ENCODE results near the gene KCNC3.

KCNC3 gene

DNA sequence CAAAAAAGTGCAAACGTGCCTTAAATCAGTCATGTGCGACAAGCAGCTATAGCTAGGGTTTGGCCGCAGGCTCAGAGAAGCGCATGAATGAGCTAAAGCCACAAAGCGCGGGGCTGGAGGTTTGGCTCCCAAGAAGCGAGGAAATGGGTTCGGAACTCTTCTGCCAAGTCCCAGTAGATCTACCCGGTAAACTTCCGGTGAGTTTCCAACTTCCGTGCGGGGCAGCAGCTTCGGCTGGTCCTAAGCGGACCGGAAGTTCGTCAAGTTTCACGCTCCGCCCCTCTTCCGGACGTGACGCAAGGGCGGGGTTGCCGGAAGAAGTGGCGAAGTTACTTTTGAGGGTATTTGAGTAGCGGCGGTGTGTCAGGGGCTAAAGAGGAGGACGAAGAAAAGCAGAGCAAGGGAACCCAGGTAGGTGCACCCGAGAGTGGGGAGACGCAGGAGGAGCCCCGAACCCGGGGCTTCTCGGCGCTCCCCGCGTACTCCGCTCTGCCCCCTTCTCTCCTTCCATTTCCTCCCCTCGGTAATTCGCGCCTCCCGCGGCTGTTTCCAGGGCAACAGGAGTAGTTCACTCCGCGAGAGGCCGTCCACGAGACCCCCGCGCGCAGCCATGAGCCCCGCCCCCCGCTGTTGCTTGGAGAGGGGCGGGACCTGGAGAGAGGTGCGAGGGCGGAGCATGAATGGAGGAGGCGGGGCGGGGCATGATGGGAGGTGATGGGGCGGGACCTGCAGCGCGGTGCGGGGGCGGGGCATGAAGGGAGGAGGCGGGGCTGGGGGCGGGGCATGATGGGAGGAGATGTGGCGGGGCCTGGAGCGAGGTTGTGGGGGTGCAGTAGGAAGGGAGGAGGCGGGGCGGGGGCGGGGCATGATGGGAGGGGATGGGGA is 47.2 kb upstream of the KCNC3 start, which contains the start of gene NR1H2:
TSS of gene NR1H2 (plus strand) at position 292 of the 885 bp plus-strand sequence. CDS start 1,149 bp downstream, outside the sequence.
- ChIA-PET POLR2A (interaction anchor here (0.6 to 1.6 kb wide), 6 partner anchors 8 to 367 kb away, joined by 3 to 22 read pairs (median 4); partner anchors contain the start of genes KCNC3 and POLD1), CTCF (interaction anchor here (0.7 to 1.4 kb wide), 6 partner anchors 39 to 161 kb away, joined by 3 to 9 read pairs (median 4); partner anchors contain the start of gene KCNC3)
- TF ChIP-seq, protein P1, sequence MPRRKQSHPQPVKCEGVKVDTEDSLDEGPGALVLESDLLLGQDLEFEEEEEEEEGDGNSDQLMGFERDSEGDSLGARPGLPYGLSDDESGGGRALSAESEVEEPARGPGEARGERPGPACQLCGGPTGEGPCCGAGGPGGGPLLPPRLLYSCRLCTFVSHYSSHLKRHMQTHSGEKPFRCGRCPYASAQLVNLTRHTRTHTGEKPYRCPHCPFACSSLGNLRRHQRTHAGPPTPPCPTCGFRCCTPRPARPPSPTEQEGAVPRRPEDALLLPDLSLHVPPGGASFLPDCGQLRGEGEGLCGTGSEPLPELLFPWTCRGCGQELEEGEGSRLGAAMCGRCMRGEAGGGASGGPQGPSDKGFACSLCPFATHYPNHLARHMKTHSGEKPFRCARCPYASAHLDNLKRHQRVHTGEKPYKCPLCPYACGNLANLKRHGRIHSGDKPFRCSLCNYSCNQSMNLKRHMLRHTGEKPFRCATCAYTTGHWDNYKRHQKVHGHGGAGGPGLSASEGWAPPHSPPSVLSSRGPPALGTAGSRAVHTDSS (tag by site-specific recombination; IDR thresholded peaks at IDR 0.05): 0 out of 2 replicates have a peak, but pooled peaks have one; percentile 21
- TF ChIP-seq ZNF335 (tag by site-specific recombination; conservative IDR thresholded peaks at IDR 0.05) (peak; percentile 89), GLI4 (tag by site-specific recombination; IDR thresholded peaks at IDR 0.05) (peak; percentile 75; the same call in 1 of the 2 replicates), ZNF837 (tag by site-specific recombination; IDR thresholded peaks at IDR 0.05) (no peak), KLF8 (tag by site-specific recombination; IDR thresholded peaks at IDR 0.05) (peak; percentile 93), ZNF785 (tag by site-specific recombination; IDR thresholded peaks at IDR 0.05) (peak; percentile 75), ZNF391 (tag by site-specific recombination; IDR thresholded peaks at IDR 0.05; ENCODE audit: borderline replicate concordance, low read depth) (0 out of 2 replicates have a peak, but pooled peaks have one; percentile 62), SP2 (tag by site-specific recombination; IDR thresholded peaks at IDR 0.05) (peak; percentile 87), ZNF623 (tag by site-specific recombination; IDR thresholded peaks at IDR 0.05) (peak; percentile 22; the same call in 1 of the 2 replicates), KLF10 (tag by site-specific recombination; IDR thresholded peaks at IDR 0.05) (peak; percentile 58; the same call in 1 of the 2 replicates), WT1 (tag by site-specific recombination; IDR thresholded peaks at IDR 0.05) (no peak), ZNF600 (tag by site-specific recombination; IDR thresholded peaks at IDR 0.05) (0 out of 2 replicates have a peak, but pooled peaks have one; percentile 24), KLF9 (tag by site-specific recombination; IDR thresholded peaks at IDR 0.05; ENCODE audit: low read depth) (peak; percentile 96), ZNF19 (tag by site-specific recombination; IDR thresholded peaks at IDR 0.05; ENCODE audit: low read depth) (no peak), ZNF366 (tag by site-specific recombination; conservative IDR thresholded peaks at IDR 0.05) (peak; percentile 68), ZEB2 (tag by site-specific recombination; IDR thresholded peaks at IDR 0.05) (peak; percentile 63; the same call in 1 of the 2 replicates), HOXC10 (CRISPR knock-in tag; IDR thresholded peaks at IDR 0.05) (no peak), ZNF843 (tag by site-specific recombination; IDR thresholded peaks at IDR 0.05) (peak; percentile 56), ZNF610 (tag by site-specific recombination; IDR thresholded peaks at IDR 0.05; ENCODE audit: borderline replicate concordance) (0 out of 2 replicates have a peak, but pooled peaks have one; percentile 58), GLIS1 (tag by site-specific recombination; IDR thresholded peaks at IDR 0.05) (peak; percentile 88), ZNF214 (tag by site-specific recombination; IDR thresholded peaks at IDR 0.05; ENCODE audit: borderline replicate concordance) (no peak), ZNF426 (tag by site-specific recombination; IDR thresholded peaks at IDR 0.05) (no peak), MZF1 (tag by site-specific recombination; IDR thresholded peaks at IDR 0.05; ENCODE audit: borderline replicate concordance) (no peak)
- TF ChIP-seq, protein P2, sequence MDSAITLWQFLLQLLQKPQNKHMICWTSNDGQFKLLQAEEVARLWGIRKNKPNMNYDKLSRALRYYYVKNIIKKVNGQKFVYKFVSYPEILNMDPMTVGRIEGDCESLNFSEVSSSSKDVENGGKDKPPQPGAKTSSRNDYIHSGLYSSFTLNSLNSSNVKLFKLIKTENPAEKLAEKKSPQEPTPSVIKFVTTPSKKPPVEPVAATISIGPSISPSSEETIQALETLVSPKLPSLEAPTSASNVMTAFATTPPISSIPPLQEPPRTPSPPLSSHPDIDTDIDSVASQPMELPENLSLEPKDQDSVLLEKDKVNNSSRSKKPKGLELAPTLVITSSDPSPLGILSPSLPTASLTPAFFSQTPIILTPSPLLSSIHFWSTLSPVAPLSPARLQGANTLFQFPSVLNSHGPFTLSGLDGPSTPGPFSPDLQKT (IDR thresholded peaks at IDR 0.05; ENCODE audit: borderline replicate concordance, low read depth, low read length): peak; percentile 88
- TF ChIP-seq, protein P3, sequence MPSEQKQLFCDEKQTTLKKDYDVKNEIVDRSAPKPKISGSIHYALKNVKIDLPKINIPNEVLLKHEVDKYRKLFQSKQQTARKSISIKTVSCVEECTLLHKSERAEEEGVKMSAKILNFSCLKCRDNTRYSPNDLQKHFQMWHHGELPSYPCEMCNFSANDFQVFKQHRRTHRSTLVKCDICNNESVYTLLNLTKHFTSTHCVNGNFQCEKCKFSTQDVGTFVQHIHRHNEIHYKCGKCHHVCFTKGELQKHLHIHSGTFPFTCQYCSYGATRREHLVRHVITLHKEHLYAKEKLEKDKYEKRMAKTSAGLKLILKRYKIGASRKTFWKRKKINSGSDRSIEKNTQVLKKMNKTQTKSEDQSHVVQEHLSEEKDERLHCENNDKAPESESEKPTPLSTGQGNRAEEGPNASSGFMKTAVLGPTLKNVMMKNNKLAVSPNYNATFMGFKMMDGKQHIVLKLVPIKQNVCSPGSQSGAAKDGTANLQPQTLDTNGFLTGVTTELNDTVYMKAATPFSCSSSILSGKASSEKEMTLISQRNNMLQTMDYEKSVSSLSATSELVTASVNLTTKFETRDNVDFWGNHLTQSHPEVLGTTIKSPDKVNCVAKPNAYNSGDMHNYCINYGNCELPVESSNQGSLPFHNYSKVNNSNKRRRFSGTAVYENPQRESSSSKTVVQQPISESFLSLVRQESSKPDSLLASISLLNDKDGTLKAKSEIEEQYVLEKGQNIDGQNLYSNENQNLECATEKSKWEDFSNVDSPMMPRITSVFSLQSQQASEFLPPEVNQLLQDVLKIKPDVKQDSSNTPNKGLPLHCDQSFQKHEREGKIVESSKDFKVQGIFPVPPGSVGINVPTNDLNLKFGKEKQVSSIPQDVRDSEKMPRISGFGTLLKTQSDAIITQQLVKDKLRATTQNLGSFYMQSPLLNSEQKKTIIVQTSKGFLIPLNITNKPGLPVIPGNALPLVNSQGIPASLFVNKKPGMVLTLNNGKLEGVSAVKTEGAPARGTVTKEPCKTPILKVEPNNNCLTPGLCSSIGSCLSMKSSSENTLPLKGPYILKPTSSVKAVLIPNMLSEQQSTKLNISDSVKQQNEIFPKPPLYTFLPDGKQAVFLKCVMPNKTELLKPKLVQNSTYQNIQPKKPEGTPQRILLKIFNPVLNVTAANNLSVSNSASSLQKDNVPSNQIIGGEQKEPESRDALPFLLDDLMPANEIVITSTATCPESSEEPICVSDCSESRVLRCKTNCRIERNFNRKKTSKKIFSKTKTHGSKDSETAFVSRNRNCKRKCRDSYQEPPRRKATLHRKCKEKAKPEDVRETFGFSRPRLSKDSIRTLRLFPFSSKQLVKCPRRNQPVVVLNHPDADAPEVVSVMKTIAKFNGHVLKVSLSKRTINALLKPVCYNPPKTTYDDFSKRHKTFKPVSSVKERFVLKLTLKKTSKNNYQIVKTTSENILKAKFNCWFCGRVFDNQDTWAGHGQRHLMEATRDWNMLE (tag by site-specific recombination; conservative IDR thresholded peaks at IDR 0.05; ENCODE audit: low read depth): peak; percentile 99
- TF ChIP-seq, protein P4, sequence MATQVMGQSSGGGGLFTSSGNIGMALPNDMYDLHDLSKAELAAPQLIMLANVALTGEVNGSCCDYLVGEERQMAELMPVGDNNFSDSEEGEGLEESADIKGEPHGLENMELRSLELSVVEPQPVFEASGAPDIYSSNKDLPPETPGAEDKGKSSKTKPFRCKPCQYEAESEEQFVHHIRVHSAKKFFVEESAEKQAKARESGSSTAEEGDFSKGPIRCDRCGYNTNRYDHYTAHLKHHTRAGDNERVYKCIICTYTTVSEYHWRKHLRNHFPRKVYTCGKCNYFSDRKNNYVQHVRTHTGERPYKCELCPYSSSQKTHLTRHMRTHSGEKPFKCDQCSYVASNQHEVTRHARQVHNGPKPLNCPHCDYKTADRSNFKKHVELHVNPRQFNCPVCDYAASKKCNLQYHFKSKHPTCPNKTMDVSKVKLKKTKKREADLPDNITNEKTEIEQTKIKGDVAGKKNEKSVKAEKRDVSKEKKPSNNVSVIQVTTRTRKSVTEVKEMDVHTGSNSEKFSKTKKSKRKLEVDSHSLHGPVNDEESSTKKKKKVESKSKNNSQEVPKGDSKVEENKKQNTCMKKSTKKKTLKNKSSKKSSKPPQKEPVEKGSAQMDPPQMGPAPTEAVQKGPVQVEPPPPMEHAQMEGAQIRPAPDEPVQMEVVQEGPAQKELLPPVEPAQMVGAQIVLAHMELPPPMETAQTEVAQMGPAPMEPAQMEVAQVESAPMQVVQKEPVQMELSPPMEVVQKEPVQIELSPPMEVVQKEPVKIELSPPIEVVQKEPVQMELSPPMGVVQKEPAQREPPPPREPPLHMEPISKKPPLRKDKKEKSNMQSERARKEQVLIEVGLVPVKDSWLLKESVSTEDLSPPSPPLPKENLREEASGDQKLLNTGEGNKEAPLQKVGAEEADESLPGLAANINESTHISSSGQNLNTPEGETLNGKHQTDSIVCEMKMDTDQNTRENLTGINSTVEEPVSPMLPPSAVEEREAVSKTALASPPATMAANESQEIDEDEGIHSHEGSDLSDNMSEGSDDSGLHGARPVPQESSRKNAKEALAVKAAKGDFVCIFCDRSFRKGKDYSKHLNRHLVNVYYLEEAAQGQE (tag by site-specific recombination; IDR thresholded peaks at IDR 0.05): peak; percentile 32; the same call in 1 of the 2 replicates

More for the DNA sequence above, 47.2 kb upstream of the KCNC3 start, which contains the start of gene NR1H2:
- Histone ChIP-seq H3K4me3 (ENCODE audit: low read depth, low read length) (peak within 1 kb of the TSS; percentile 86), H3K36me3 (ENCODE audit: control insufficient read depth in 2 of 2, insufficient read depth in 1 of 2, low read length in 2 of 2) (peaks cover 7 to 41% of the 10 kb centered on the region in 2 experiments; a peak in 2 of 3 replicates), H3K9me3 (ENCODE audit: control insufficient read depth, insufficient read depth, low read depth, low read length) (no peaks in the 10 kb centered on the region), H3K27ac (ENCODE audit: extremely low read depth, low read depth, low read length) (peak within 1 kb of the TSS; percentile 97), H3K4me1 (ENCODE audit: control insufficient read depth, insufficient read depth, low read length) (no peaks in the 10 kb centered on the region)

Data from HEK293 (cell line).